Liver (tissue), 9 donors: Measurements from ENCODE around the gene TMEM184C. TPM values are rescaled to one million over a fixed set of nuclear protein-coding genes. Genes with fewer than 3 reads are reported as not detected.

Experiments
- DNase-seq: peaks from one replicate; pipeline ENCODE4 v3.0.0-alpha.2; 2017; ENCODE audit warnings: low spot score
- H3K27ac ChIP-seq, 2 donors: one replicate each; pipeline ENCODE4 v1.7.0; 2013; ENCODE audit warnings: inconsistent platforms in 2 of 2, low read length in 2 of 2, control low read depth in 1 of 2, low read depth in 1 of 2, mild to moderate bottlenecking in 1 of 2
- H3K27me3 ChIP-seq, 4 donors: one replicate each; pipeline versions ENCODE4 v1.6.1 to v1.7.0; 2013; ENCODE audit warnings: low read length in 3 of 4, inconsistent platforms in 1 of 4, mild to moderate bottlenecking in 1 of 4, moderate library complexity in 1 of 4; ENCODE audit not compliant: control insufficient read depth in 4 of 4, insufficient read depth in 4 of 4
- H3K36me3 ChIP-seq, 4 donors: one replicate each; pipeline versions ENCODE4 v1.6.1 to v1.7.0; 2013; ENCODE audit warnings: low read length in 3 of 4, mild to moderate bottlenecking in 3 of 4, low read depth in 1 of 4, moderate library complexity in 1 of 4; ENCODE audit not compliant: control insufficient read depth in 4 of 4, insufficient read depth in 3 of 4
- H3K4me1 ChIP-seq, 4 donors: one replicate each; pipeline versions ENCODE4 v1.6.1 to v1.7.0; 2013; ENCODE audit warnings: low read length in 3 of 4, mild to moderate bottlenecking in 3 of 4, moderate library complexity in 1 of 4; ENCODE audit not compliant: control insufficient read depth in 4 of 4, insufficient read depth in 4 of 4
- H3K4me3 ChIP-seq, 3 donors: one replicate each; pipeline versions ENCODE4 v1.6.1 to v1.7.0; 2013; ENCODE audit warnings: low read length in 3 of 3, control low read depth in 1 of 3, low read depth in 1 of 3, mild to moderate bottlenecking in 1 of 3
- H3K9ac ChIP-seq, 2 donors: one replicate each; pipeline ENCODE4 v1.7.0; 2013; ENCODE audit warnings: low read length in 2 of 2, mild to moderate bottlenecking in 2 of 2, moderate library complexity in 2 of 2, control low read depth in 1 of 2, low read depth in 1 of 2
- H3K9me3 ChIP-seq, 4 donors: one replicate each; pipeline versions ENCODE4 v1.6.1 to v1.7.0; 2013; ENCODE audit warnings: low read length in 3 of 4; ENCODE audit not compliant: control insufficient read depth in 4 of 4
- CTCF ChIP-seq: fragments of 150-350 bp; IDR thresholded peaks from 2 replicates; pipeline ENCODE4 v1.5.1; 2017; ENCODE audit warnings: improper control_type of control experiment, low read depth, low read length; ENCODE audit not compliant: missing input control
- FOXA1 ChIP-seq: IDR thresholded peaks from 2 replicates; pipeline ENCODE4 v1.6.1; 2016; ENCODE audit warnings: antibody characterized with exemption
- GABPA ChIP-seq, 2 donors: IDR thresholded peaks in 1 of 2; conservative IDR thresholded peaks in 1 of 2; 2 replicates each; pipeline ENCODE4 v1.6.1; 2016; ENCODE audit warnings: antibody characterized with exemption in 2 of 2, mild to moderate bottlenecking in 1 of 2, moderate library complexity in 1 of 2
- HNF4G ChIP-seq: IDR thresholded peaks from 2 replicates; pipeline ENCODE4 v1.6.1; 2016; ENCODE audit warnings: antibody characterized with exemption
- JUND ChIP-seq, 2 donors: IDR thresholded peaks; 2 replicates each; pipeline ENCODE4 v1.6.1; 2016; ENCODE audit warnings: antibody characterized with exemption in 2 of 2
- NR2F2 ChIP-seq: IDR thresholded peaks from 2 replicates; pipeline ENCODE4 v1.6.1; 2016; ENCODE audit warnings: antibody characterized with exemption
- RAD21 ChIP-seq, 2 donors: IDR thresholded peaks; 2 replicates each; pipeline ENCODE4 v1.6.1; 2016; ENCODE audit warnings: antibody characterized with exemption in 2 of 2, mild to moderate bottlenecking in 2 of 2
- SP1 ChIP-seq: IDR thresholded peaks from 2 replicates; pipeline ENCODE4 v1.6.1; 2018; ENCODE audit warnings: antibody characterized with exemption, mild to moderate bottlenecking
- TAF1 ChIP-seq: conservative IDR thresholded peaks from 2 replicates; pipeline ENCODE4 v1.6.1; 2016; ENCODE audit warnings: antibody characterized with exemption, mild to moderate bottlenecking
- YY1 ChIP-seq: IDR thresholded peaks from 2 replicates; pipeline ENCODE4 v1.6.1; 2016; ENCODE audit warnings: antibody characterized with exemption, mild to moderate bottlenecking
- WGBS: extraction: QIAGEN DNeasy Blood & Tissue Kit; methylation state at CpG from one replicate; pipeline ENCODE4 v1.1.7; 2013; 5-methylcytosine and 5-hydroxymethylcytosine counted together
- polyA plus RNA-seq, 2 donors: library from polyadenylated mRNA; stranded (reverse) in 1 of 2; unstranded in 1 of 2; fragments of 200-250 nt in 1 of 2; fragments of >200 nt in 1 of 2; fragmentation: Nextera tagmentation in 1 of 2; extraction: Ambion mirVana in 1 of 2; gene quantifications; one replicate each; pipeline versions ENCODE4 v1.2.1 to v1.2.3, GENCODE V29; 2013 to 2015
- total RNA-seq, 2 donors: library from RNA; depleted of rRNA; stranded (reverse); fragments of >200 nt; gene quantifications; one replicate each; pipeline ENCODE4 v1.2.3, GENCODE V29; 2014
- TF ChIP-seq, protein P1 (sequence below): IDR thresholded peaks from 2 replicates; pipeline ENCODE4 v1.6.1; 2016; ENCODE audit warnings: antibody characterized with exemption
- TF ChIP-seq, protein P2 (sequence below): IDR thresholded peaks from 2 replicates; pipeline ENCODE4 v1.6.1; 2016; ENCODE audit warnings: antibody characterized with exemption
- TF ChIP-seq, protein P3 (sequence below): IDR thresholded peaks from 2 replicates; pipeline ENCODE4 v1.6.1; 2016; ENCODE audit warnings: antibody characterized with exemption
- donor health status: healthy.
- donor health status: healthy.
- donor health status: healthy.
- donor health status: healthy.
- donor health status: healthy.

TMEM184C gene
- total and polyA plus RNA-seq, 4 donors, result 9.1 to 31.4 (median 13.4) TPM

GRCh38 chr4:147580396-147580795, 36.8 kb upstream of the TMEM184C start:
- H3K27me3 ChIP-seq, result no peaks in the 10 kb centered on the region
- H3K9ac ChIP-seq, result no peak overlapping the region
- 50% methylated on average over 1 of the region's 1 CpG for WGBS
- no peak overlapping the region for H3K4me3 ChIP-seq
- no peak for DNase-seq
- no peak overlapping the region for H3K27ac ChIP-seq
- no peaks in the 10 kb centered on the region for H3K36me3 ChIP-seq
- no peaks in the 10 kb centered on the region for H3K4me1 ChIP-seq
- TF ChIP-seq, protein P1, sequence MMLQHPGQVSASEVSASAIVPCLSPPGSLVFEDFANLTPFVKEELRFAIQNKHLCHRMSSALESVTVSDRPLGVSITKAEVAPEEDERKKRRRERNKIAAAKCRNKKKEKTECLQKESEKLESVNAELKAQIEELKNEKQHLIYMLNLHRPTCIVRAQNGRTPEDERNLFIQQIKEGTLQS, result no peak
- TF ChIP-seq SP1 (no peak), RAD21 (IDR thresholded peaks at IDR 0.05) (no peak), NR2F2 (no peak), YY1 (no peak), JUND (IDR thresholded peaks at IDR 0.05) (no peak), HNF4G (no peak), GABPA (IDR thresholded peaks at IDR 0.05 in 1 of 2, conservative IDR thresholded peaks at IDR 0.05 in 1 of 2) (no peak), FOXA1 (no peak)
- no peaks in the 10 kb centered on the region for H3K9me3 ChIP-seq

- Histone ChIP-seq H3K9ac (no peak overlapping the region), H3K9me3 (no peaks in the 10 kb centered on the region), H3K4me1 (no peaks in the 10 kb centered on the region), H3K4me3 (no peak overlapping the region), H3K27ac (no peak overlapping the region), H3K27me3 (no peaks in the 10 kb centered on the region), H3K36me3 (no peaks in the 10 kb centered on the region)
- no peak for DNase-seq
- 80% methylated on average over 6 of the region's 6 CpGs for WGBS
- no peak for TF ChIP-seq HNF4G
- TF ChIP-seq, protein P2, sequence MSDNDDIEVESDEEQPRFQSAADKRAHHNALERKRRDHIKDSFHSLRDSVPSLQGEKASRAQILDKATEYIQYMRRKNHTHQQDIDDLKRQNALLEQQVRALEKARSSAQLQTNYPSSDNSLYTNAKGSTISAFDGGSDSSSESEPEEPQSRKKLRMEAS, result no peak
- TF ChIP-seq CTCF, result no peak
- no peak for TF ChIP-seq TAF1
- no peak for TF ChIP-seq GABPA (IDR thresholded peaks at IDR 0.05 in 1 of 2, conservative IDR thresholded peaks at IDR 0.05 in 1 of 2)
- TF ChIP-seq, protein P3, sequence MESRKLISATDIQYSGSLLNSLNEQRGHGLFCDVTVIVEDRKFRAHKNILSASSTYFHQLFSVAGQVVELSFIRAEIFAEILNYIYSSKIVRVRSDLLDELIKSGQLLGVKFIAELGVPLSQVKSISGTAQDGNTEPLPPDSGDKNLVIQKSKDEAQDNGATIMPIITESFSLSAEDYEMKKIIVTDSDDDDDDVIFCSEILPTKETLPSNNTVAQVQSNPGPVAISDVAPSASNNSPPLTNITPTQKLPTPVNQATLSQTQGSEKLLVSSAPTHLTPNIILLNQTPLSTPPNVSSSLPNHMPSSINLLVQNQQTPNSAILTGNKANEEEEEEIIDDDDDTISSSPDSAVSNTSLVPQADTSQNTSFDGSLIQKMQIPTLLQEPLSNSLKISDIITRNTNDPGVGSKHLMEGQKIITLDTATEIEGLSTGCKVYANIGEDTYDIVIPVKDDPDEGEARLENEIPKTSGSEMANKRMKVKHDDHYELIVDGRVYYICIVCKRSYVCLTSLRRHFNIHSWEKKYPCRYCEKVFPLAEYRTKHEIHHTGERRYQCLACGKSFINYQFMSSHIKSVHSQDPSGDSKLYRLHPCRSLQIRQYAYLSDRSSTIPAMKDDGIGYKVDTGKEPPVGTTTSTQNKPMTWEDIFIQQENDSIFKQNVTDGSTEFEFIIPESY, result no peak
- TF ChIP-seq, protein P1, result no peak
These were observed 35.4 kb upstream of the TMEM184C start for GRCh38 chr4:147581606-147582350.
